Measurements from ENCODE around the gene IL4R. TPM values are rescaled to one million over a fixed set of nuclear protein-coding genes. Genes with fewer than 3 reads are reported as not detected.

The IL4R gene
- total and polyA plus RNA-seq, 2 experiments from 2014 or later: 6.4 to 17.6 TPM

GRCh38 chr16:27298132-27298531, 15.6 kb upstream of the IL4R start:
- Histone ChIP-seq H3K27me3 (ENCODE audit: insufficient read depth) (no peaks in the 10 kb centered on the region), H2AFZ (no peak overlapping the region), H3K79me2 (replicated peaks; ENCODE audit: insufficient read depth) (no peaks in the 10 kb centered on the region), H3K27ac (ENCODE audit: low read depth) (no peak overlapping the region), H3K36me3 (ENCODE audit: insufficient read depth) (no peaks in the 10 kb centered on the region), H3K4me3 (no peak overlapping the region), H3F3A (replicated peaks; ENCODE audit: low read depth) (no peaks in the 10 kb centered on the region), H4K20me1 (replicated peaks; ENCODE audit: insufficient read depth) (no peaks in the 10 kb centered on the region), H3K9me2 (ENCODE audit: insufficient read depth) (no peaks in the 10 kb centered on the region), H3K4me1 (ENCODE audit: insufficient read depth) (no peaks in the 10 kb centered on the region), H3K4me2 (no peak overlapping the region)
- Mint-ChIP-seq H3K4me3 (no peak overlapping the region), H3K27me3 (ENCODE audit: insufficient read depth, low read depth, poor library complexity) (peaks cover 6% of the 10 kb centered on the region), H3K9me3 (no peaks in the 10 kb centered on the region), H3K27ac (no peak overlapping the region), H3K4me1 (no peaks in the 10 kb centered on the region), H3K36me3 (ENCODE audit: low read depth) (no peaks in the 10 kb centered on the region)
- TF ChIP-seq EZH2 (IDR thresholded peaks at IDR 0.05; ENCODE audit: low read depth, unreplicated experiment) (no peak), REST (IDR thresholded peaks at IDR 0.05; ENCODE audit: unreplicated experiment) (no peak), POLR2AphosphoS5 (IDR thresholded peaks at IDR 0.05; ENCODE audit: low read depth) (no peak), NANOG (IDR thresholded peaks at IDR 0.05; ENCODE audit: borderline replicate concordance) (no peak), STAT1 (IDR thresholded peaks at IDR 0.05; ENCODE audit: unreplicated experiment) (no peak), ETS1 (IDR thresholded peaks at IDR 0.05) (no peak), CTCF (conservative IDR thresholded peaks at IDR 0.05; ENCODE audit: low read depth in 2 of 2) (no peak), ZNF462 (CRISPR knock-in tag; IDR thresholded peaks at IDR 0.05) (no peak), CREB1 (CRISPR knock-in tag; IDR thresholded peaks at IDR 0.05; ENCODE audit: low read depth) (no peak), ZNF114 (CRISPR knock-in tag; IDR thresholded peaks at IDR 0.05) (no peak), ZNF331 (CRISPR knock-in tag; IDR thresholded peaks at IDR 0.05; ENCODE audit: low read depth) (no peak), EZH2phosphoT487 (IDR thresholded peaks at IDR 0.05; ENCODE audit: unreplicated experiment) (no peak), JUNB (IDR thresholded peaks at IDR 0.05; ENCODE audit: unreplicated experiment) (no peak)
- ATAC-seq (no peak), DNase-seq (ENCODE audit: low spot score) (no peak)

All from GM23338 (cell line).